Raji (cell line): ENCODE results near the gene KAZN.

ENCODE experiments used
- POLR2A ChIP-seq: IDR thresholded peaks from 2 replicates; pipeline ENCODE4 v1.6.1; 2011; ENCODE audit warnings: low read depth, low read length, control low read depth; ENCODE audit not compliant: insufficient read depth

Gene KAZN

DNA sequence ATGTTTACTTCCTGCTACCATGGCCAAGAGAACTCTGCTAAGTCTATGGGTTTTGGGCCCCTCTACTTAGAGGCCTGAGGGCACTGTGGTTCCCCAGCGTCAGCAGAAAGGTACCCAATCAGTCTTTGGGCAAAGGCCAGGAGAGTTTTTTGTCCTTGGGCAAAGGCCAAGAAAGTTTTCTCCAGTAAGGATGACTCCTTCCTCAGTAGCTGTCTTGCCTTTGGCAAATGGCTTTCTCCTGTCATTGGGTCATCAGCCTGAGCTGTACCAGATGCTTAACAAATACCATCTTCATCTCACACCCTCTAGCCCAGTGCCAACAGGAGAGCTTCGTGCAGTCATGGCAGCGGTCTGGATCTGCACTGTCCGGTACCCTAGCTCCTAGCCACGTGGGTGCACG, 355.7 kb downstream of the KAZN start:
- TF ChIP-seq POLR2A = no peak

DNA sequence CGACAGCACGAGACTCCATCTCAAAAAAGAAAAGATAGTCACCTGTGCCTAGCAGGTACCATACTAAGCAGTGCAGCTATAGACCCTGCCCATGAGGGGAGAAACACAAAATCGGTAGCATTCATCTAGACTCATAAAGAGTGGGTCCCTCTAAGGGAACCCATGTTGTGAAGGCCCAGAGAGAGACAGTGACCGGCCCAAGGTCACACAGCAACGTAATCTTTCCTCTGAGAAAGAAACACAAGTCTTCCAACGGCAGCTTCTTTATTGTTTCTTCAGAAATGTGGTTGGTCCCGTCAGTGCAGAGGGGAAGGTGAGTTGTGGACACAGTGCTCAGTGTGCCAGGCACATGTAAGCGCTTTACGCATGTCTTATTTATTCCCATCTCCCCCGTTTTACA, 356.4 kb downstream of the KAZN start:
- TF ChIP-seq POLR2A = no peak

DNA sequence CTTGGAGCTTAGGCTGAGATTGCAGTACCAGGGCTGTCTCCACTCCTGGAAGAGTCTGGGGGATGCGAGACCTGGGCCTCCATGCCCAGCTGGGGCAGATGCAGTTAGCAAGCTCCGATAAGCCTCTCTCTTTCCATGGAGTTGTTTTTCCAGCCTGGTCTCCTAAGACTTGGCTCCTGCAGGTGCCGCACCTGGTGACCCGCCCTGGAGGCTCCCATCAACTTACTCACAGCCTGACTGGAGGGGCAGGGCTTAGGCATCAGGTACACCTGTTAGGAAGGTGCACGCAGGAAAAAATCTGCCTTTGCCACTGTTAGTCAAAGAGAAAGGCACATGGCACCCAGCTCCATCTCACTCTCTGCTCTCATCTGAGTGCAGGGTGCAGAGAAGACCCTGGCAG, 356.9 kb downstream of the KAZN start:
- no peak for TF ChIP-seq POLR2A

DNA sequence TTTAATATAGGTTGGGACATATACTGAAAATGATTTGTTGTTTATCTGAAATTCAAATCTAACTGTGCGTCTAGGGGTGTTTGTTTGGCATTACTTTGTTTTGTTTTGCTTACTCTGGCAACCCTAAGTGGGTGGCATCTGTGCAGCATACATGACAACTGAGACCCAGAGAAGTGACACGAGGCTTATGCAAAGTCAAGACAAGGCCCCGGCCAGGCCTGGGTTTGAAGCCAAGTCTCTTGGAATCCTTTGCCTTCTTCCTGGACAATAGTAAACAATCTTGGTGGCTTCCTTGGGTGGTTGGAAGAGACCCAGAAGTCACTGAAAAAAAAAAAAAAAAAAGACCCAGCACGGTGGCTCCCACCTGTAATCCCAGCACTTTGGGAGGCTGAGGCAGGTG, 357.5 kb downstream of the KAZN start:
- TF ChIP-seq POLR2A = no peak

DNA sequence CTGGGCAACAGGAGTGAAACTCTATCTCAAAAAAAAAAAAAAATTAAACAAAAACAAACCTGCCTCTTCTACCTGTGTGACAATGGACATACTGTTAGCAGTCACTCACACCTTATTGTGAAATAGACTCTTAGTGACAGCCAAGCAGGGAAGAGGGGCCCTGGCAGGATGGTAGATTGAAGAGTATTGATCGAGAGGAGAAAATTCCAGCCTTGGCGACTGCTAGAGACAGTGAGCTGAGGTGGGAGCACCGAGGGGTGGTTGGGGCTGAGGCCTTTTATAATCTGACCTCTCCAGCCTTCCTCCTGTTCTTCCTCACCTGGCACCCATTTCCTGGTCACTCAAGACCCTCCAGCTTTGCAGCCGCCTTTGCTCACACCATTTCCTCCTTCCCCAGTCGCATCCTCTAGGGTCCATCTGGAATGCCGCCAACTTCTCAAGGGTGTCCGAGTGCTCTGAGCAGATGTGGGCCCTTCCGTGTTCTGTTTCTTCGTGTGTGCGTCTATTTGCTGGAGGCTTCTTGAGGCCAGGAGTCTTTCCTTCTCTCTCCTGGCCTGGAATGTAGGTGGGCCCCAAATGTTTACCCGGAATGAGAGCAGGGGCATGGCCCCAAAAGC, 358.2 kb downstream of the KAZN start:
- no peak for TF ChIP-seq POLR2A

DNA sequence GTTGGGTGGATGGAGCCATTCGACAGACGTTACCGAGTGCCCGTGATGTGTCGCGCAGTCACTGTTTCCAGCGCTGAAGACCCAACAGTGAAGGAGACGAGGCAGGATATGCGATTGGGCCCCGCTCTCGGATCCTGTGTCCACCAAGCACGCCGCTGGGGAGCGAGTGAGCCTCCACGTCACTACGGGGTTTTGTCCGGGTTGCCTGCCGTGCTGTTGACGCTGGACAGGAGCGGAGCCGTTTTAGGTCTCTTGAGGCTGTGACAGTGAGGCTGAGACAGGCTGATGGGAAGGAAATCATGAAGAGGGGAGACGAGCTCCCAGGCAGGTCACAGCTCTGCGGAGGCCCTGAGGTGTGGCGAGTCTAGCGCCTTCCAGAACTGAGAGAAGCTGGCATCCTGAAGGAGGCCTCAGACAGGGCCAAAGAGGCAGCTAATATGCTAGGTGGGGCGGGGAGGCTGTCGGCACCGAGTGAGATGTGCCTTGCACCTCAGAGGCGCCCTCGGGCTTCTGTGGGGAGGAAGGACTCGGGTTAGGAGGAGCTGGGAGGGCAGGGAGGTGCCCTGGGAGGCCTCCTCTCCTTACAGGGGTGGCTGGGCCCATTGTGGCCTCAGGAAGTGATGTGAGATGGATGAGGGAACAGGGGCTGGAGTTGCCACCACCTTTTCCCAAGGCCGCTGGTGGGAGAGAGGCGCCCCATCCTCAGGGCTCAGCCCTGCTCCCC, 359.1 kb downstream of the KAZN start:
- no peak for TF ChIP-seq POLR2A

DNA sequence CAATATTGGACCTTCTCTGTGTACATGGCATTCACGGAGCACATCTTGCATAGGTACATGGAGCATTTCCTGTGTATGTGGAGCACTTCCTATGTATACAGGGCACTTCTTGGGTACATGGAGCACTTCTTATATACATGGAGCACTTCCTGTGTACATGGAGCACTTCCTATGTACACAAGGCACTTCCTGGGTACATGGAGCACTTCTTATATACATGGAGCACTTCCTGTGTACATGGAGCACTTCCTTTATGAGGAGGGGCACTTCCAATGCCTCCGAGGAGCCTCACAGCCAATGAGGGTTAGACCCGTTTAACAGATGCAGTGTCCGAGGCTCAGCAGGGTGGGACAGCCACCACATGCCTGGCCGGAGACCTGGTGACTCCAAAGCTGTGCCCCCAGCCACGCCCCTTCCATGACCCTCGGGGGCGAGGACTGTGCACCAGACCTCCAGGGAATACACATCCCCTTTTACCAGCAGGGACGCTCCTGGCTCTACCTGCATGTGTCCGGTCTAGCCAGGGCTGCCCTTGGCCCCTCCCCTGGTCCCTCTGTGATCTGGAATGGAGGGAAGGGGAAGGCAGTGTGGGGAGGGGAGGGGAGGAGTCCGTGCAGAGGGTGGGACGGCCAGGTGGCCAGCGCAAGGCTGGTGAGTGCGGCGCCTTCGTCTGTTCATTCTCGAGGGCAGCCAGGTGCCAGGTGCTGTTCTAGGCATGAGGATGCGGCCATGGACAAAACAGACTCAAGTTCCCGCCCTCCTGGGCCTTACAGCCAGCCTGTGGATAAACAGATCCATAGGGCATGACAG, 360.0 kb downstream of the KAZN start:
- no peak for TF ChIP-seq POLR2A

DNA sequence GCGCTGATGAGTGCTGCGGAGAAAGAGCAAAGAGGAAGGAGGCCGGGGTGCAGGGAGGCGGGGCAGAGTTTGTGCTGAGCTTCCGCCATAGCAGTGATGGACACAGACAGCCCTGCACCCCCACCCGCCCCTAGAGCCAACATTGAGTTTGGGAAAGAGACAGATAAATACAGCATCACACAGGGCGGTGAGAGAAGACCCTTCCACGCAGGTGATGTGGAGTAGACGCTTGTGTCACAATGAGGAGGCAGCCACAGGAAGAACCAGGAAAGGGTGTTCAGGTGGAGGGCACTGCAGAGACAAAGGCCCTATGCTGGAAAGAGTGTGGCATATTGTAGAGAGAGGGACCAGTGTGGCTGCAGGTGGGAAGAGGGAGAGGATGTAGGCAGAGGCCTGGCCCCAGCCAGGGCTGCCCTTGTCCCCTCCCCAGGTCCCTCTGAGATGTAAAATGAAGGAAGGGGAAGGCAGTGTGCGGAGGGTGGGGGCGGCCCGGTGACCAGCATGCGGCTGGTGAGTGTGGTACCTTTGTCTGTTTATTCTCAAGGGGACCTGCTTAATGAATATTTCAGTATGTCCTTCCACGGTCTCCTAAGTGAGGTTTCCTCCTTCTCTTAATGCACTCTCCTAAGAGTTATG, 360.7 kb downstream of the KAZN start:
- no peak for TF ChIP-seq POLR2A

DNA sequence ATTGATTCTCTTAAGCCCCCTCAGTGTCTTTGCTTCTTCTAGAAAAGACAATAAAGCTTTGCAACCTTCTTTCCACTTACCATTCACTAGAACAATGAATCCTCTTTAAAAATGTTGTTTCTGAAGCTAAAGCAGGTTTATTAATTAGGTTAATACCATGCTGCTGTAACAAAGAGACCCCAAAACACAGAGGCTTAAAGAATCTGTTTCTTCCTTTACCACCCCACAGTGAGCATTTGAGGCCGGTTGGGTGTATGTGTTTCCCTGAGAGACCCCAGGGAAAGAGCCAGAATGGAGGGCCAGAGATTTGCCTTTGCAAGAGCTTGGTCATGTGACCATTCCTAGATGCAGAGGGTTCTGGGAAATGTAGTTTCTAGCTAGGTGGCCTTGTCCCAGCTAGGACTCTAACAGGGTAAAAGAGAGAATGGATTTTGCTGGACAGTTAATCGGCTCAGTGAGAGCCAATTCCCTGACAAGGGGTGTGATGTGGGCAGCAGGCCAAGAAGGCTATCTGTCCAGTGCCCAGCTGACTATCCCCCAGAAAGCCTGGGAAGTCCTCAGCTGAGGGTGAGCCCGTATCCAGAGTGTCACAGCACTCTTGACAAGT, 363.3 kb downstream of the KAZN start:
- no peak for TF ChIP-seq POLR2A

DNA sequence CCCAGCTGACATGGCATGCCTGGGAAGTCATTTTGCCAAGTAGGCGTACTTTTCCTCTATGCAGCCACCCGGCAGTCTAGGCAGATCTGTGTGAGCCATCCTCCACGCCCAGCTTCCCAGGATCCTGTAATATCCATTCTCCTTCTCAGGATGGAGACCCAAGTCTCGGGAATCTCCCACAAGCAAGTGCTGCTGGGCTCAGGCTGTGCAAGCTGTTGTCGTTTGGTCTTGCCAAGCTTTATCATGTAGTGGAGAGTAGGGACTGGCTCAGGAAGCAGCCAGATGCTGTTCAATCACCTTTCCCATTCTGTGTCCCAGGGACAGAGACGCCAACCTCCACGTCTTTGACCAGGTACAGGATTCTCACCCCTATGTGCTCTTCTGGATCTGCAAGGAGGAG, 363.9 kb downstream of the KAZN start:
- no peak for TF ChIP-seq POLR2A

DNA sequence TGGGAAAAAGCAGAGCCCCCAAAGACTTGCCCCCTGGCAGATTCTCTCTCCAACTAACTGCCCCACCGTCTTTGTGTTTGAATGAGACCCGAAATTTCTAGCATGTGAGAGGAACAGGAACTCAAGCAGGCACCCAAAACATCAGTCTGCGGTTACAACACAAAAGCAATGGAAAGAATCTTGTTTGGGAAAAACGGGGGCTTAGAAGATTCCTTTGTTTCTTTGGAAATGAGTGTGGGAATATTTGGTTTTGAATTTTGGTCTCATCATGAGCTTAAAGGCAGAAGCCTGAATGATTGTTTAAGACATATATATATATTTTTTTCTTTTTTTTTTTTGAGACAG, 366.2 kb downstream of the KAZN start:
- TF ChIP-seq POLR2A = no peak

DNA sequence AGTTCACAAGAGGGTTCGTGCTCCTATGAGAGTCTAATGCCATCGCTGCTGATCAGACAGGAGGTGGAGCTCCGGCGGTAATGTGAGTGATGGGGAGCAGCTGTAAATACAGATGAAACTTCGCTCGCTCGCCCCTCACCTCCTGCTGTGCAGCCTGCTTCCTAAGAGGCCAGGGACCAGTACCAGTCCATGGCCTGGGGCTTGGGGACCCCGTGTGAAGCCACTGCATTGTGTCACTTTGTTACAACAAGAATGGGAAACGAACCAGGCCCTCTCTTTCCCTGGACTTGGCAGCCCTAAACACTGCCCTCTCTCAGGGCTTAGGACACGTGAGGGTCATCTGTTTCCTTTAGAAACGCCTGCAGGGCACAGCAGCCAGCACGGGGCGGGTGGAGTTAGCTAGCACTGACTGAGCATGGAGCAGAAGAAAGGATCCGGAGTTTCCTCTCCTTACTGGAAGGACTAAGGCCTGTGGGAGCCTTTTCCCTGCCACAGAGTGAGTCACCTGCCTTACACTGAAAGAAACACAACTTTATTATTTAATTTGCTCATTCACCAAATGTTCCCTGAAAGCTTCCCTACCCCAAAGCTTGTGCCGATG, 369.9 kb downstream of the KAZN start:
- no peak for TF ChIP-seq POLR2A

DNA sequence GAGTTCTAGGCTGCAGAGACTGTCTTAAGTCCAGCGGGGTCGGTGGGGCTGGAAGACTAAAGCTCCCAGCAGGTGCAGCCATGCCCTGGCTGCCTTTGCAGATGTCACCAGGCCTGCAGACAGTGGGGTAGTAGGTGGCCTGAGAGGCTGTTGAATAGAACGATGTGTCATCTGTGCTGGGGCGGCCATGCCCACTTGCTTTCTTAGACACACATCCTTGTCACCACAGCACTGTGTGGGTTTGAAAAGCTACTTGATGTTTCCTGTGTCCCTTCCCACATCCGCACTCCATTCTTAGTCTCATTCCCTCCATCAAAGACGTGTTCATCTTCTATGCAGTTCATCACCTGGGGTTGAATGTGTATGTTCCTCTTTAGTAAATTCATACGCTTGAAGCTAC, 370.5 kb downstream of the KAZN start:
- TF ChIP-seq POLR2A = no peak

DNA sequence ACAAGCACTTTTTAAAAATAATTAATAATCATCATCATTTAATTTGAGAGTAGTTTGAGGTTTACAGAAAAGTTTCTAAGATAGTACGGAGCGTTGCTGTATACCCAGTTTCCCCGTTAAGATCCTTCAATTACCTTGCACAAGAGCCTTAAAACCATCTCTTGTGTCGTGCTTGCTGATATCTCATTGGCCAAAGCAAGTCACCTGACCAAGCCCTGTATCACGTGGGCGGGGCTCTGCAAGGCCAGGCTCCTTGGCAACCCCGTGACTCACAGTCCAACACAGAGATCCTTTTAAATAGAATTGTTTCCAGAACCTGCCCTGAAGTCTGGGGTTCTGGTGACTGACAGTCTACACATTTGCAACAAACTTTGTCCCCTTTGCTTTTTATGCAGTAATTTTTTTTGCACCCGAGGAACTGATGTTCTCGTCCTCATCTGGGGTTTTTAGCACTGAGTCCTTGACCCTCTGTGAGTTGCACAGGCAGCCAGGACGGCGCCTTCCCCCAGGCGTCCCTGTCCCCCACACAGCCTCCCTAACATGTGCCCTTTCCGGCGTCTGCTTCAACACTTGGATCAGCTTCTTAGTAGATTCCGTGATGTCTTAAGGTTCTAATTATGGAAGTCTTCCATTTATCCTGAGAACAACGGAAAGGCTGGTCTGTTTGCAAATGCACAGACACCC, 371.8 kb downstream of the KAZN start:
- no peak for TF ChIP-seq POLR2A
